Measurements from ENCODE around the gene GARIN3. TPM values are rescaled to one million over a fixed set of nuclear protein-coding genes. Genes with fewer than 3 reads are reported as not detected.

Gene GARIN3
- total and polyA plus RNA-seq, 2 donors (not counting 1 experiment from before 2014, with no cell fraction given) = not detected

DNA sequence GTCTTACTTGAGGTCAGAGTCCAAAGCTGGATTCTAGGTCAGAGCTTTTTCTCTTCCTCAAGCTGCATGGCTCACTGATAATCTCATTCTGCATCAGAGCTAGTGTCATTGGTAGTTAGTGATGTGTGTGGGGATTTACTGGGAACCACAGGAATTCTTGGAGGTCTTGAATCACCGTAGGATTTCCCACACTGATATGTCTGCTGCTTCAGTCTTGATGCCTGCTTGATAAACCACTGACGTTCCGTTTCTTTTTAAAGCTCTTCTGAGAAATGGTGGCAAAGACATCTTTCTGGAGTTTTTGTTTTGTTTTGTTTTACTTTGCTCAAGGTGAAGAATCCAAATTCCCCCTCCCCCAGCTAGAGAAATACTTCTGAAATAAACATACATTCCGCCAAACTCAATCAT is 1.2 kb upstream of the GARIN3 start:
- CTCF ChIA-PET = interaction anchor here (3.0 kb wide), 1 partner anchor 18 kb away, joined by 10 read pairs; no protein-coding TSS in a partner anchor
- Histone ChIP-seq H2AFZ (ENCODE audit: insufficient read depth, low read depth, low read length, poor library complexity, severe bottlenecking) (no peak overlapping the region), H3K9me3 (ENCODE audit: control extremely low read depth in 1 of 3, control insufficient read depth in 2 of 3, insufficient read depth in 1 of 3, low read length in 2 of 3) (peaks cover 0 to 7% (median 5%) of the 10 kb centered on the region in 3 donors), H3K4me2 (replicated peaks; ENCODE audit: low read depth, low read length, poor library complexity, severe bottlenecking) (no peak overlapping the region), H3K27me3 (replicated peaks in 1 of 4; ENCODE audit: control extremely low read depth in 1 of 4, control insufficient read depth in 3 of 4, insufficient read depth in 4 of 4, low read length in 3 of 4) (no peaks in the 10 kb centered on the region), H3K9ac (ENCODE audit: low read length) (no peak overlapping the region), H3K79me2 (ENCODE audit: control insufficient read depth, insufficient read depth, low read length) (no peaks in the 10 kb centered on the region), H3K36me3 (replicated peaks in 1 of 2; ENCODE audit: control extremely low read depth in 1 of 2, control insufficient read depth in 1 of 2, extremely low read depth in 1 of 2, insufficient read depth in 2 of 2, low read length in 1 of 2) (no peaks in the 10 kb centered on the region), H3K4me1 (ENCODE audit: control insufficient read depth in 2 of 2, insufficient read depth in 2 of 2, low read length in 2 of 2) (peaks cover 5% of the 10 kb centered on the region in 2 donors), H3K4me3 (ENCODE audit: control extremely low read depth in 1 of 5, extremely low read depth in 1 of 5, insufficient read depth in 1 of 5, low read depth in 2 of 5, low read length in 4 of 5) (no peak overlapping the region), H3K27ac (ENCODE audit: low read length in 2 of 2) (no peak overlapping the region), H4K20me1 (ENCODE audit: control insufficient read depth, insufficient read depth, low read length, poor library complexity, severe bottlenecking) (no peaks in the 10 kb centered on the region)
- WGBS (ENCODE audit: insufficient coverage) = 20% methylated on average over 1 of the region's 4 CpGs
- DNase-seq = no peak
- Mint-ChIP-seq H3K27me3 (no peaks in the 10 kb centered on the region), H3K27ac (no peak overlapping the region), H3K4me1 (peaks cover 14% of the 10 kb centered on the region), H3K9me3 (ENCODE audit: insufficient read depth) (peaks cover 2% of the 10 kb centered on the region), H3K4me3 (no peak overlapping the region)
- ATAC-seq (ENCODE audit: low read depth) = no peak
- POLR2A ChIA-PET = no interaction called here
- no peak for TF ChIP-seq EZH2 (IDR thresholded peaks at IDR 0.05; ENCODE audit: borderline replicate concordance, insufficient read depth, low read depth, low read length, poor library complexity, severe bottlenecking)
- intact Hi-C loops (cut with micrococcal nuclease) = no loop called here

DNA sequence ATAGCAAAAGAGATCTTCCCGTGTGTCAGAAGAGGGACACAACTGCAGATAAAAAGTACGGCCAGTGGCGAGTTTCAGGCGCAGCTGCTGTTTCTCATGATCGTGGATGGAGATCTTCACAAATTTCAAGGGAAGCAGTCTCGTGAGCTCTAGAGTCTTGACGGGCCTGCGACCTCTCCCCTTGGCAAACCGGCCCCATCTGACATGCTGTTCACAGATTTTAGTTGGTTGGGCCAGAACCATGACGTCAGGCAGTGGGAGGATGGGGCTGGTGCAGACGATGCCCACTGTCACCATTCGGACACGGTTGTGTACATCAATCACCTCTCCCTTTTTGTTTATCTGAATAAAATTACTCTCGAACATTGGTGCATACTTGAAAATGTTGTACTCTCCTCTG is 396 bp downstream of the GARIN3 start:
- Mint-ChIP-seq H3K9me3 (ENCODE audit: insufficient read depth) (peaks cover 2% of the 10 kb centered on the region), H3K4me3 (no peak overlapping the region), H3K27me3 (no peaks in the 10 kb centered on the region), H3K4me1 (peaks cover 4% of the 10 kb centered on the region), H3K27ac (no peak overlapping the region)
- H3K27me3 ChIP-seq (replicated peaks in 1 of 4; ENCODE audit: control extremely low read depth in 1 of 4, control insufficient read depth in 3 of 4, insufficient read depth in 4 of 4, low read length in 3 of 4) = no peaks in the 10 kb centered on the region
- H3K36me3 ChIP-seq (replicated peaks in 1 of 2; ENCODE audit: control extremely low read depth in 1 of 2, control insufficient read depth in 1 of 2, extremely low read depth in 1 of 2, insufficient read depth in 2 of 2, low read length in 1 of 2) = no peaks in the 10 kb centered on the region
- intact Hi-C loops (cut with micrococcal nuclease) = no loop called here
- H3K9me3 ChIP-seq (ENCODE audit: control extremely low read depth in 1 of 3, control insufficient read depth in 2 of 3, insufficient read depth in 1 of 3, low read length in 2 of 3) = peaks cover 0 to 4% (median 3%) of the 10 kb centered on the region in 3 donors
- no peak for TF ChIP-seq EZH2 (IDR thresholded peaks at IDR 0.05; ENCODE audit: borderline replicate concordance, insufficient read depth, low read depth, low read length, poor library complexity, severe bottlenecking)
- TF ChIP-seq CTCF (IDR thresholded peaks at IDR 0.05) = no peak
- ChIA-PET POLR2A (no interaction called here), CTCF (interaction anchor here (0.6 to 1.0 kb wide), 2 partner anchors 8 to 15 kb away, joined by 4 read pairs; no protein-coding TSS in a partner anchor)
- H3K4me3 ChIP-seq (ENCODE audit: control extremely low read depth in 1 of 5, extremely low read depth in 1 of 5, insufficient read depth in 1 of 5, low read depth in 2 of 5, low read length in 4 of 5) = no peak overlapping the region
- H3K4me2 ChIP-seq (replicated peaks; ENCODE audit: low read depth, low read length, poor library complexity, severe bottlenecking) = no peak overlapping the region
- no peak for ATAC-seq (ENCODE audit: low read depth)
- H3K9ac ChIP-seq (ENCODE audit: low read length) = no peak overlapping the region
- H2AFZ ChIP-seq (ENCODE audit: insufficient read depth, low read depth, low read length, poor library complexity, severe bottlenecking) = no peak overlapping the region
- DNase-seq = no peak
- no peak overlapping the region for H3K27ac ChIP-seq (ENCODE audit: low read length in 2 of 2)
- peaks cover 0 to 3% of the 10 kb centered on the region in 2 donors for H3K4me1 ChIP-seq (ENCODE audit: control insufficient read depth in 2 of 2, insufficient read depth in 2 of 2, low read length in 2 of 2)
- no peaks in the 10 kb centered on the region for H3K79me2 ChIP-seq (ENCODE audit: control insufficient read depth, insufficient read depth, low read length)
- WGBS (ENCODE audit: insufficient coverage) = 96% methylated on average over 12 of the region's 14 CpGs
- no peaks in the 10 kb centered on the region for H4K20me1 ChIP-seq (ENCODE audit: control insufficient read depth, insufficient read depth, low read length, poor library complexity, severe bottlenecking)

All from B cell (primary cell).